Cortex of kidney (tissue), 1 donor: ENCODE measurements around the gene SLC6A2.
"Not testable (repeated sequence)": the region's sequence is repeated elsewhere in the genome, so short reads cannot be mapped to it uniquely, and the experiment has no call there.

Experiments
- DNase-seq: peaks from one replicate; lab custom pipeline; 2025; lab: John Stamatoyannopoulos, UW

Gene SLC6A2

GRCh38 chr16:55711959-55712876 lies 56.4 kb downstream of the SLC6A2 start:
- DNase-seq, result no peak

GRCh38 chr16:55713103-55713502 lies 57.3 kb downstream of the SLC6A2 start:
- no peak for DNase-seq

DNA sequence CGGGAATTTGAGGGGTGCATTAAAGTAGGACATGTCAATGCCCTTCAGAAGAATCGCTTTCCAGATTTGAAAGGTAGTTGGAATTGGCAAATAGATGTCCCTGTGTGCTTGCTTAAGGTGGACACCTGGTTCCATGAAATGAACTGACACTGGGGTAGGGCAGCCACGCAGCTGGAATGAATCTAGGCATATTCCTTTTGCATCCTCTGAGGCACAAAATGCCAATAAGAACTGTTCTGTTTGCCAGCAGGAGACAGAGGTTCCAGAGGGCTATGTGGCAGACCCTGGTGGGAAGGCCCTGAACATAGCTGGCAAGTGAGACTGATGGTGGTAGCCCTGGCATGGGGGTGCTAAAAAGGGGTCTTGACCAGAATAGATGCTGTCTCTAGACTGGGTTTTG lies 61.5 kb downstream of the SLC6A2 start:
- no peak for DNase-seq

GRCh38 chr16:55725055-55725777 lies 69.4 kb downstream of the SLC6A2 start:
- no peak for DNase-seq

DNA sequence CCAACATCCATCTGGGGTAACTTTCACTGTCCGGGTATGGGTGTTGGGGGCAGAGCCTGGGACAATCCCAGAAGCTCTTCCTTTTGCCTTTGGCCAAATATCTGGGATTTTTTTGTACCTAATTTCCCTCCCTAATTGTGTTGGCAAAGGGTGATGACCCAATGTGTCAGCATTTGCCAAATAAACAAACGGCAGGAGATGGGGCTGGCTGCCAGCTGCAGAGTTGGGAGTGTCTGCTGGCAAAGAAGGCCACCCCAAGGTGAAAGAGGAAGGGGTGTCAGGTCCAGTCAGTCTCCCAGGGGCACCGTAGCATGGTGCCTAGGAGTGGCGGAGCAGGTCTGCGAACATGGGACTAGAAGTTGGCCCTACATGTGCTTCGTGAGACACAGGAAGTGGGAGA lies 73.0 kb downstream of the SLC6A2 start:
- DNase-seq, result no peak

GRCh38 chr16:55730115-55730514 lies 74.3 kb downstream of the SLC6A2 start:
- DNase-seq, result no peak

GRCh38 chr16:55732496-55732895 lies 76.7 kb downstream of the SLC6A2 start:
- no peak for DNase-seq

- no peak for DNase-seq
These were observed 78.9 kb downstream of the SLC6A2 start for GRCh38 chr16:55734665-55735064.

- no peak for DNase-seq
These were observed 79.5 kb downstream of the SLC6A2 start for GRCh38 chr16:55735120-55735781.

DNA sequence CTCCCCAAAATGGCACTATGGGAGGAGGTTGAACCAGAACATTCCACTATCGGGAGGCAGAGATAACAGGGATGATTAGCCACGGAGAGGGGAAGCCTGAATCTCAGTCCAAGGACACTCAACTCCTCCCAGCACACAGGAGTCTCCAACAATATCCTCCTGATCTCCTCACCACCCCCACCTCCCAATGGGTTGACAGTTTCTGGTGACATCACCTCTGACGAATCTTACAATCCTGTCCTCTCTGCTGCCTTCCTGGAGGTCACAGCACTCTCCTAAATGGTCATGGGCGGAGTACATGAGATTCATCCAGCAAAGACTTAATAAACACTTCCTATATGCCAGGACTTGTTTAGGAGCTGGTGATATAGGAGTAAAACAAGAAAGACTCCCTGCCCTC lies 80.9 kb downstream of the SLC6A2 start:
- no peak for DNase-seq

DNA sequence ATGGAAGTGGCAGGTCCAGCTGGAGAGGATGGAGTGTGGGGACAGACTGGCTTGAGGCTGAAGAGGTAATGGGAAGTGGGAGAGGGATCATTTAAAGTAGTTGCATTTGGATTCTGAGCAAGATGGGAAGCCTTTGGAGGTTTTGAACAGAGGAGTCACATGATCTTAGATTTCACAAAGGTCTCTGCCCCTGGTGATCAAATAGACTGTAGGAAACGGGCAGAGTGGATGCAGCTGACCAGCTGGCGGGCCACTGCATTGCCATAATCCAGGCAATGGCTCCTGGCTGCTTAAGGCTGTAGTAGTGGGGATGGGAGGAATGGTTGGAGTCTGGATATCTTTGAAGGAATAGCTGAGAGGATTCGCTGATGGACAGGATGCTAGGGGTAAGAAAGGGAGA lies 81.5 kb downstream of the SLC6A2 start:
- no peak for DNase-seq

GRCh38 chr16:55737966-55738365 lies 82.2 kb downstream of the SLC6A2 start:
- DNase-seq, result no peak

- DNase-seq, result no peak
These were observed 90.3 kb downstream of the SLC6A2 start for GRCh38 chr16:55746081-55746480.

- DNase-seq, result no peak
These were observed 92.0 kb downstream of the SLC6A2 start for GRCh38 chr16:55747785-55748184.

GRCh38 chr16:55752465-55753144 lies 96.8 kb downstream of the SLC6A2 start:
- DNase-seq, result not testable (repeated sequence)

GRCh38 chr16:55753145-55753631 lies 97.4 kb downstream of the SLC6A2 start:
- not testable (repeated sequence) for DNase-seq
